ENCODE data around the gene MED29. TPM values are rescaled to one million over a fixed set of nuclear protein-coding genes. Genes with fewer than 3 reads are reported as not detected.

The MED29 gene
- total and polyA plus RNA-seq, 2 of the 4 experiments (the other 2 are of a cell fraction): 17.6 to 28.8 TPM

DNA sequence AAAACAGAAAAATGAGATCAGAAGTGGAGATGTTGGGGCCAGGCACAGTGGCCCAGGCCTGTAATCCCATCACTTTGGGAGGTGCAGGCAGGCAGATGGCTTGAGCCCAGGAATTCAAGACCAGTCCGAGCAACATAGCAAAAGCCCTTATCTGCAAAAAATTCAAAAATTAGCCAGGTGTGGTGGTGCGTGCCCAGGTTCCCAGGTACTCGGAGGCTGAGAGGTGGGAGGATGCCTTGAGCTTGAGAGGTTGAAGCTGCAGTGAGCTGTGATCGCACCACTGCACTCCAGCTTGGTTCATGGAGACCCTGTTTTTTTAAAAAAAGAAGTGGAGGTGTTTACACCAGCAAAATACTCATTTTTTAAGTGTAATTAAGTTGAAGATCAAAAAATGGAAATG lies 8.9 kb downstream of the MED29 start:
- Histone ChIP-seq H3K9me1 (ENCODE audit: insufficient read depth, low read length) (peaks cover 11% of the 10 kb centered on the region), H3K27me3 (ENCODE audit: control insufficient read depth, insufficient read depth, low read length) (no peaks in the 10 kb centered on the region), H2AK5ac (ENCODE audit: low read depth, low read length) (0 out of 2 replicates have a peak overlapping the region, but pooled peaks have one; percentile 13), H3K56ac (ENCODE audit: extremely low read depth, insufficient read depth, low read length) (no peak overlapping the region), H3K4me1 (ENCODE audit: control insufficient read depth, insufficient read depth, low read length) (peaks cover 27% of the 10 kb centered on the region), H4K20me1 (ENCODE audit: insufficient read depth, low read length) (peaks cover 17% of the 10 kb centered on the region), H2BK120ac (ENCODE audit: low read depth, low read length) (no peak overlapping the region), H4K5ac (ENCODE audit: low read depth, low read length) (no peak overlapping the region), H3K27ac (ENCODE audit: insufficient read depth, low read length) (no peak overlapping the region), H3K79me1 (ENCODE audit: low read depth in 1 of 2, low read length in 2 of 2) (peaks cover 0 to 45% of the 10 kb centered on the region in 2 experiments; a peak in 2 of 4 replicates), H2AFZ (replicated peaks; ENCODE audit: low read length, poor library complexity) (no peak overlapping the region), H2BK5ac (ENCODE audit: low read depth, low read length, poor library complexity, severe bottlenecking) (no peak overlapping the region), H3K4ac (ENCODE audit: low read depth, low read length) (no peak overlapping the region), H3K23ac (ENCODE audit: low read depth, low read length) (no peak overlapping the region), H2BK15ac (ENCODE audit: low read depth, low read length) (no peak overlapping the region), H3K9ac (ENCODE audit: low read depth, low read length) (no peak overlapping the region), H3K4me3 (ENCODE audit: insufficient read depth, low read depth, low read length) (no peak overlapping the region), H4K8ac (ENCODE audit: low read depth in 2 of 2, low read length in 2 of 2) (no peak overlapping the region), H3K36me3 (ENCODE audit: control insufficient read depth, insufficient read depth, low read length) (peaks cover 9% of the 10 kb centered on the region), H3K4me2 (ENCODE audit: low read depth, low read length) (no peak overlapping the region), H2BK20ac (ENCODE audit: low read depth, low read length) (0 out of 2 replicates have a peak overlapping the region, but pooled peaks have one; percentile 20), H4K91ac (ENCODE audit: insufficient read depth, low read depth, low read length) (no peak overlapping the region), H3K18ac (ENCODE audit: low read depth, low read length) (no peak overlapping the region), H2AK9ac (replicated peaks; ENCODE audit: low read depth, low read length, poor library complexity) (no peak overlapping the region), H3K9me3 (ENCODE audit: control insufficient read depth, insufficient read depth, low read length) (no peaks in the 10 kb centered on the region), H3K14ac (replicated peaks; ENCODE audit: low read depth, low read length) (no peak overlapping the region)
- 100% methylated on average over 1 of the region's 4 CpGs; no CpG with 5 or more reads in 1 of the 2 experiments for WGBS, 2 experiments (ENCODE audit: extremely low coverage in 2 of 2, insufficient read length in 1 of 2)
- in situ Hi-C loops (cut with MboI; ENCODE audit: low sequenced_read_pairs): no loop called here
- ATAC-seq (ENCODE audit: low read depth) (no peak), DNase-seq (no peak)
- ChIA-PET POLR2A (ENCODE audit: unreplicated experiment) (interaction anchor here (0.6 kb wide), 1 partner anchor 36 kb away, joined by 3 read pairs; the partner anchor contains the start of gene RPS16), CTCF (interaction anchor here (2.0 kb wide), 1 partner anchor 12 kb away, joined by 10 read pairs; the partner anchor contains the start of gene PLEKHG2)
- BruUV-seq (replicated peaks): no TSS peak
- TF ChIP-seq, protein P1, sequence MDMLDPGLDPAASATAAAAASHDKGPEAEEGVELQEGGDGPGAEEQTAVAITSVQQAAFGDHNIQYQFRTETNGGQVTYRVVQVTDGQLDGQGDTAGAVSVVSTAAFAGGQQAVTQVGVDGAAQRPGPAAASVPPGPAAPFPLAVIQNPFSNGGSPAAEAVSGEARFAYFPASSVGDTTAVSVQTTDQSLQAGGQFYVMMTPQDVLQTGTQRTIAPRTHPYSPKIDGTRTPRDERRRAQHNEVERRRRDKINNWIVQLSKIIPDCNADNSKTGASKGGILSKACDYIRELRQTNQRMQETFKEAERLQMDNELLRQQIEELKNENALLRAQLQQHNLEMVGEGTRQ (IDR thresholded peaks at IDR 0.05; ENCODE audit: low read depth, low read length): no peak
- no peak for TF ChIP-seq RAD21 (IDR thresholded peaks at IDR 0.05; ENCODE audit: low read length)
- TF ChIP-seq CHD1 (IDR thresholded peaks at IDR 0.05; ENCODE audit: low read depth, low read length): no peak
- no peak for TF ChIP-seq FOS (IDR thresholded peaks at IDR 0.05; ENCODE audit: low read depth, low read length)
- no peak for TF ChIP-seq RFX5 (IDR thresholded peaks at IDR 0.05; ENCODE audit: low read depth, low read length)
- TF ChIP-seq, protein P2, sequence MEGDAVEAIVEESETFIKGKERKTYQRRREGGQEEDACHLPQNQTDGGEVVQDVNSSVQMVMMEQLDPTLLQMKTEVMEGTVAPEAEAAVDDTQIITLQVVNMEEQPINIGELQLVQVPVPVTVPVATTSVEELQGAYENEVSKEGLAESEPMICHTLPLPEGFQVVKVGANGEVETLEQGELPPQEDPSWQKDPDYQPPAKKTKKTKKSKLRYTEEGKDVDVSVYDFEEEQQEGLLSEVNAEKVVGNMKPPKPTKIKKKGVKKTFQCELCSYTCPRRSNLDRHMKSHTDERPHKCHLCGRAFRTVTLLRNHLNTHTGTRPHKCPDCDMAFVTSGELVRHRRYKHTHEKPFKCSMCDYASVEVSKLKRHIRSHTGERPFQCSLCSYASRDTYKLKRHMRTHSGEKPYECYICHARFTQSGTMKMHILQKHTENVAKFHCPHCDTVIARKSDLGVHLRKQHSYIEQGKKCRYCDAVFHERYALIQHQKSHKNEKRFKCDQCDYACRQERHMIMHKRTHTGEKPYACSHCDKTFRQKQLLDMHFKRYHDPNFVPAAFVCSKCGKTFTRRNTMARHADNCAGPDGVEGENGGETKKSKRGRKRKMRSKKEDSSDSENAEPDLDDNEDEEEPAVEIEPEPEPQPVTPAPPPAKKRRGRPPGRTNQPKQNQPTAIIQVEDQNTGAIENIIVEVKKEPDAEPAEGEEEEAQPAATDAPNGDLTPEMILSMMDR (conservative IDR thresholded peaks at IDR 0.05; ENCODE audit: low read depth, low read length): no peak
- TF ChIP-seq POLR2A (IDR thresholded peaks at IDR 0.05; ENCODE audit: low read depth, low read length): no peak
- no peak for TF ChIP-seq MAFK (IDR thresholded peaks at IDR 0.05; ENCODE audit: low read depth, low read length)
- TF ChIP-seq NFE2L2 (IDR thresholded peaks at IDR 0.05; ENCODE audit: low read depth, low read length): no peak
- no peak for TF ChIP-seq BHLHE40 (IDR thresholded peaks at IDR 0.05; ENCODE audit: low read depth, low read length)
- TF ChIP-seq, protein P3, sequence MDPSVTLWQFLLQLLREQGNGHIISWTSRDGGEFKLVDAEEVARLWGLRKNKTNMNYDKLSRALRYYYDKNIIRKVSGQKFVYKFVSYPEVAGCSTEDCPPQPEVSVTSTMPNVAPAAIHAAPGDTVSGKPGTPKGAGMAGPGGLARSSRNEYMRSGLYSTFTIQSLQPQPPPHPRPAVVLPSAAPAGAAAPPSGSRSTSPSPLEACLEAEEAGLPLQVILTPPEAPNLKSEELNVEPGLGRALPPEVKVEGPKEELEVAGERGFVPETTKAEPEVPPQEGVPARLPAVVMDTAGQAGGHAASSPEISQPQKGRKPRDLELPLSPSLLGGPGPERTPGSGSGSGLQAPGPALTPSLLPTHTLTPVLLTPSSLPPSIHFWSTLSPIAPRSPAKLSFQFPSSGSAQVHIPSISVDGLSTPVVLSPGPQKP (IDR thresholded peaks at IDR 0.05; ENCODE audit: borderline replicate concordance, low read depth, low read length): no peak
- TF ChIP-seq MXI1 (IDR thresholded peaks at IDR 0.05; ENCODE audit: borderline replicate concordance, low read depth, low read length): no peak
- no peak for TF ChIP-seq CEBPB (IDR thresholded peaks at IDR 0.05; ENCODE audit: low read depth, low read length)
- no peak for TF ChIP-seq SMC3 (IDR thresholded peaks at IDR 0.05; ENCODE audit: low read depth, low read length)
- intact Hi-C loops (cut with micrococcal nuclease): no loop called here
- dilution Hi-C loops (cut with HindIII; ENCODE audit: low sequenced_read_pairs, unreplicated experiment): no loop called here
